NCI-H2171 (cell line): ENCODE results near the gene RCAN2.

Experiments used
- DNase-seq: peaks from one replicate; lab custom pipeline; 2025; lab: John Stamatoyannopoulos, UW

Gene RCAN2

GRCh38 chr6:46491201-46491627 lies at the start of gene RCAN2:
Gene RCAN2 (minus strand): TSS chr6:46491449.
- DNase-seq = peak; percentile 33

GRCh38 chr6:46539866-46540265 lies 48.6 kb upstream of the RCAN2 start:
- no peak for DNase-seq

GRCh38 chr6:46538800-46539480 lies 47.7 kb upstream of the RCAN2 start:
- DNase-seq = no peak

- no peak for DNase-seq
Measured at GRCh38 chr6:46530896-46531295, 39.6 kb upstream of the RCAN2 start.

- DNase-seq = no peak
Measured at GRCh38 chr6:46528961-46529750, 37.9 kb upstream of the RCAN2 start.

GRCh38 chr6:46526607-46527006 lies 35.4 kb upstream of the RCAN2 start:
- DNase-seq = no peak

GRCh38 chr6:46525583-46525982 lies 34.3 kb upstream of the RCAN2 start:
- DNase-seq = no peak

GRCh38 chr6:46521464-46521971 lies 30.3 kb upstream of the RCAN2 start:
- DNase-seq = no peak

GRCh38 chr6:46517202-46517601 lies 26.0 kb upstream of the RCAN2 start:
- no peak for DNase-seq

GRCh38 chr6:46513533-46513932 lies 22.3 kb upstream of the RCAN2 start:
- no peak for DNase-seq

- DNase-seq = no peak
Measured at GRCh38 chr6:46511320-46511719, 20.1 kb upstream of the RCAN2 start.

GRCh38 chr6:46510651-46511050 lies 19.4 kb upstream of the RCAN2 start:
- DNase-seq = no peak

- DNase-seq = no peak
Measured at GRCh38 chr6:46509981-46510510, 18.8 kb upstream of the RCAN2 start.

GRCh38 chr6:46509063-46509462 lies 17.8 kb upstream of the RCAN2 start:
- no peak for DNase-seq

GRCh38 chr6:46507426-46507825 lies 16.2 kb upstream of the RCAN2 start:
- no peak for DNase-seq

GRCh38 chr6:46505693-46506512 lies 14.7 kb upstream of the RCAN2 start:
- DNase-seq = no peak

GRCh38 chr6:46504242-46504641 lies 13.0 kb upstream of the RCAN2 start:
- DNase-seq = no peak

GRCh38 chr6:46502486-46503119 lies 11.4 kb upstream of the RCAN2 start:
- no peak for DNase-seq

GRCh38 chr6:46501136-46502089 lies 10.2 kb upstream of the RCAN2 start:
- no peak for DNase-seq

- DNase-seq = no peak
Measured at GRCh38 chr6:46500382-46500781, 9.1 kb upstream of the RCAN2 start.
